GM12878 (cell line): Measurements from ENCODE around the gene CDH18. TPM values are rescaled to one million over a fixed set of nuclear protein-coding genes. Genes with fewer than 3 reads are reported as not detected.

Experiments
- ATAC-seq: fragments of 200-7000 bp; cut with Tn5 transposase; 3 replicates; pipeline ENCODE4 v1.9.1; 2020; ENCODE audit warnings: mild to moderate bottlenecking, moderate library complexity
- BruUV-seq: library from RNA; stranded (reverse); fragments of 400-500 nt; replicated peaks from 2 replicates; lab custom pipeline; 2021; lab: Mats Ljungman, UMichigan
- CTCF ChIA-PET: fragments of 300-600 bp; sonication (Branson Sonifier 250); formaldehyde crosslinking; extraction: SDS; loops from one replicate; lab custom pipeline; 2021; ENCODE audit warnings: inconsistent platforms; lab: Yijun Ruan, JAX
- POLR2A ChIA-PET: fragments of 350-600 bp; formaldehyde crosslinking; extraction: SDS; loops from one replicate; lab custom pipeline; 2021; ENCODE audit warnings: inconsistent platforms; lab: Charles Lee
- RAD21 ChIA-PET: fragments of 300-600 bp; sonication (Branson Sonifier 250); formaldehyde crosslinking; loops from one replicate; lab custom pipeline; 2023; ENCODE audit warnings: antibody characterized with exemption; ENCODE audit not compliant: unreplicated experiment; lab: Charles Lee
- SMC1A ChIA-PET: fragments of 300-600 bp; sonication (Branson Sonifier 250); formaldehyde crosslinking; loops from one replicate; lab custom pipeline; 2023; ENCODE audit not compliant: unreplicated experiment, uncharacterized antibody; lab: Charles Lee
- DNase-seq: peaks from one replicate; pipeline ENCODE4 v3.0.0-alpha.2; 2011; ENCODE audit warnings: low read depth, low spot score
- FAIRE-seq: peaks from 3 replicates; lab custom pipeline; 2011; peaks lifted over from hg19 to GRCh38; lab: Jason Lieb, UNC
- H2AFZ ChIP-seq: 2 replicates; pipeline ENCODE4 v1.6.0; 2011; ENCODE audit warnings: low read depth, low read length, control low read depth; ENCODE audit not compliant: control insufficient read depth
- H3K27ac ChIP-seq: 2 replicates; pipeline ENCODE4 v1.5.1; 2011; ENCODE audit warnings: control low read depth; ENCODE audit not compliant: control insufficient read depth, insufficient read depth
- H3K27me3 ChIP-seq, 2 experiments: replicated peaks in 1 of 2; 2 replicates each; pipeline versions ENCODE4 v1.6.0 to v1.6.1; 2011; ENCODE audit warnings: low read length in 1 of 2; ENCODE audit not compliant: control insufficient read depth in 2 of 2, insufficient read depth in 2 of 2
- H3K36me3 ChIP-seq, 2 experiments: 2 replicates each; pipeline ENCODE4 v1.5.1; 2011; ENCODE audit warnings: low read length in 1 of 2; ENCODE audit not compliant: control insufficient read depth in 2 of 2, insufficient read depth in 2 of 2
- H3K4me1 ChIP-seq: 2 replicates; pipeline ENCODE4 v1.6.1; 2011; ENCODE audit warnings: mild to moderate bottlenecking, low read length, moderate library complexity, mixed read lengths; ENCODE audit not compliant: control insufficient read depth, insufficient read depth
- H3K4me2 ChIP-seq: 2 replicates; pipeline ENCODE4 v1.6.0; 2011; ENCODE audit warnings: control low read depth; ENCODE audit not compliant: control insufficient read depth, insufficient read depth
- H3K4me3 ChIP-seq: fragments of 200-600 bp; sonication (generic); 2 replicates; pipeline ENCODE4 v1.5.1; 2016
- H3K79me2 ChIP-seq: 2 replicates; pipeline ENCODE4 v1.6.0; 2011; ENCODE audit warnings: low read length; ENCODE audit not compliant: control insufficient read depth, insufficient read depth
- H3K9ac ChIP-seq: 2 replicates; pipeline ENCODE4 v1.8.0; 2011; ENCODE audit warnings: low read length, control low read depth, mixed read lengths; ENCODE audit not compliant: control insufficient read depth, insufficient read depth
- H3K9me3 ChIP-seq: replicated peaks from 3 replicates; pipeline ENCODE4 v1.5.1; 2011; ENCODE audit warnings: mild to moderate bottlenecking, low read length; ENCODE audit not compliant: control insufficient read depth, insufficient read depth
- H4K20me1 ChIP-seq: 2 replicates; pipeline ENCODE4 v1.6.0; 2011; ENCODE audit not compliant: control insufficient read depth, insufficient read depth
- BHLHE40 ChIP-seq, 2 experiments: fragments of 450-650 bp in 1 of 2; IDR thresholded peaks; 2 replicates each; pipeline ENCODE4 v1.6.1; 2011 to 2017; ENCODE audit warnings: low read depth in 2 of 2, borderline replicate concordance in 1 of 2, improper control_type of control experiment in 1 of 2, low read length in 1 of 2, mild to moderate bottlenecking in 1 of 2
- CREM ChIP-seq: IDR thresholded peaks from 2 replicates; pipeline ENCODE4 v1.6.1; 2014; ENCODE audit warnings: antibody characterized with exemption, low read depth
- EGR1 ChIP-seq, 2 experiments: IDR thresholded peaks; 1 replicate in 1 of 2; 2 replicates in 1 of 2; pipeline ENCODE4 v1.6.1; 2011 to 2012; ENCODE audit warnings: low read depth in 2 of 2, low read length in 2 of 2, borderline replicate concordance in 1 of 2, mild to moderate bottlenecking in 1 of 2, moderate library complexity in 1 of 2
- NFIC ChIP-seq: IDR thresholded peaks from 2 replicates; pipeline ENCODE4 v1.6.1; 2012; ENCODE audit warnings: low read depth, mild to moderate bottlenecking, inconsistent platforms, low read length, moderate library complexity
- NFYA ChIP-seq: IDR thresholded peaks from 2 replicates; pipeline ENCODE4 v1.6.1; 2011; ENCODE audit warnings: low read depth, mild to moderate bottlenecking, low read length, improper control_type of control experiment, borderline replicate concordance
- PML ChIP-seq: IDR thresholded peaks from 2 replicates; pipeline ENCODE4 v1.6.1; 2012; ENCODE audit warnings: low read length, inconsistent platforms
- YY1 ChIP-seq: IDR thresholded peaks from 2 replicates; pipeline ENCODE4 v1.6.1; 2011; ENCODE audit warnings: low read depth, mild to moderate bottlenecking, low read length
- WGBS: methylation state at CpG from one replicate; pipeline ENCODE4 v1.1.6; 2016; ENCODE audit warnings: low lambda C conversion rate; ENCODE audit not compliant: insufficient replicate concordance, insufficient coverage; ENCODE audit errors: missing lambda C conversion rate; 5-methylcytosine and 5-hydroxymethylcytosine counted together
- in situ Hi-C: fragments of 300-500 bp; cut with MboI; formaldehyde crosslinking; loops from 9 replicates; pipeline ENCODE4 v1.14.3; 2018; ENCODE audit warnings: mixed read lengths
- intact Hi-C: fragments of 100-400 bp; cut with micrococcal nuclease; formaldehyde crosslinking; loops from one replicate; pipeline ENCODE4 v1.14.2; 2022; ENCODE audit not compliant: unreplicated experiment
- polyA plus RNA-seq, 11 experiments: library from polyadenylated mRNA; depleted of rRNA in 4 of 11; unstranded in 6 of 11; stranded (reverse) in 5 of 11; fragments of >200 nt; fragmentation: Nextera tagmentation in 4 of 11; fragmentation: Illumina TruSeq in 1 of 11; extraction: Ambion mirVana in 4 of 11; extraction: Trizol in 1 of 11; gene quantifications; 1 replicate in 1 of 11; 2 replicates in 10 of 11; pipeline versions ENCODE4 v1.2.1 to v1.2.3, GENCODE V29; 2011 to 2016; ENCODE audit warnings: inconsistent platforms in 2 of 11, missing spikeins in 2 of 11, low read depth in 1 of 11
- total RNA-seq, 4 experiments: library from RNA; depleted of rRNA in 3 of 4; stranded (reverse); fragments of >200 nt in 3 of 4; fragmentation: Illumina TruSeq in 1 of 4; extraction: Trizol in 1 of 4; gene quantifications; 2 replicates each; pipeline versions ENCODE4 v1.2.1 to v1.2.3, GENCODE V29; 2013 to 2021
- TF ChIP-seq, protein P1 (sequence below): IDR thresholded peaks from 2 replicates; pipeline ENCODE4 v1.6.1; 2011; ENCODE audit warnings: borderline replicate concordance, low read depth, mild to moderate bottlenecking, moderate library complexity, low read length; ENCODE audit not compliant: insufficient read depth, poor library complexity, severe bottlenecking

The CDH18 gene
- total and polyA plus RNA-seq, 10 of the 15 experiments (the other 5 are each of a cell fraction or from before 2014, with no cell fraction given), result 0.41 TPM; not detected in 9

DNA sequence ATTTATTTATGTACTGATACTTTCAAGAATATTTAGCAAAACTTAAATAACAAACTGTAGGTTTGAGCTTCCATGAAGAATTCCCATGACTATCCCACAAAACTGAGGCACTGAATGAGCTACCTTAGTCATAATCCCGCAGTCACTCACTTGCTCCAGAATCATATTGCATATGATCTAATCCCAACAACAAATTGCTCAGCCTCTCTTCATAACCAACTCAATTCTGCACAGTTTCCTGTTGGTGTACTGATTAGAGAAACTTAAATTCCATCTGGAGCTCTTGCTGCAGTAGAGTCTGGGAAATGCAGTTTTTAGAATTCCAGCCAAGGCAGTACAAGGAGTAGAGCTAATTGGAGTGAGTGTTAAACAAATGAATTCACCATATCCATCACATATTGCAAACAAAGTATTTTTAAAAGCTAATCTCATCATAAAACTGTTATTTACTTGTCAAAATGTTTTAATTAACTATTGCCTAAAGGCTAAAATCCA lies 35.7 kb upstream of the CDH18 start:
- POLR2A ChIA-PET, result no interaction called here
- H3K4me2 ChIP-seq, result no peak overlapping the region
- no peak overlapping the region for H3K4me3 ChIP-seq
- H3K27me3 ChIP-seq, result no peaks in the 10 kb centered on the region
- TF ChIP-seq CREM (no peak), NFIC (no peak), YY1 (no peak), NFYA (no peak), BHLHE40 (IDR thresholded peaks at IDR 0.05; ENCODE audit: borderline replicate concordance in 1 of 2, low read depth in 2 of 2, low read length in 1 of 2) (no peak), EGR1 (IDR thresholded peaks at IDR 0.05; ENCODE audit: borderline replicate concordance in 1 of 2, low read depth in 2 of 2, low read length in 2 of 2) (no peak), PML (no peak)
- TF ChIP-seq, protein P1, sequence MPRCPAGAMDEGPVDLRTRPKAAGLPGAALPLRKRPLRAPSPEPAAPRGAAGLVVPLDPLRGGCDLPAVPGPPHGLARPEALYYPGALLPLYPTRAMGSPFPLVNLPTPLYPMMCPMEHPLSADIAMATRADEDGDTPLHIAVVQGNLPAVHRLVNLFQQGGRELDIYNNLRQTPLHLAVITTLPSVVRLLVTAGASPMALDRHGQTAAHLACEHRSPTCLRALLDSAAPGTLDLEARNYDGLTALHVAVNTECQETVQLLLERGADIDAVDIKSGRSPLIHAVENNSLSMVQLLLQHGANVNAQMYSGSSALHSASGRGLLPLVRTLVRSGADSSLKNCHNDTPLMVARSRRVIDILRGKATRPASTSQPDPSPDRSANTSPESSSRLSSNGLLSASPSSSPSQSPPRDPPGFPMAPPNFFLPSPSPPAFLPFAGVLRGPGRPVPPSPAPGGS, result no peak
- no peaks in the 10 kb centered on the region for H3K79me2 ChIP-seq
- H3K9me3 ChIP-seq, result no peaks in the 10 kb centered on the region
- no peak overlapping the region for H3K9ac ChIP-seq
- no peaks in the 10 kb centered on the region for H3K4me1 ChIP-seq
- no TSS peak for BruUV-seq
- RAD21 ChIA-PET, result no interaction called here
- H4K20me1 ChIP-seq, result no peaks in the 10 kb centered on the region
- H2AFZ ChIP-seq, result no peak overlapping the region
- CTCF ChIA-PET, result interaction anchor here (0.5 to 0.6 kb wide), 3 partner anchors 31 to 1675 kb away, joined by 3 read pairs; no protein-coding TSS in a partner anchor
- FAIRE-seq, result no peak
- H3K36me3 ChIP-seq, result no peaks in the 10 kb centered on the region
- in situ Hi-C loops, result no loop called here
- no peak for ATAC-seq
- H3K27ac ChIP-seq, result no peak overlapping the region
- no peak for DNase-seq
- WGBS, result 43% methylated on average over 1 of the region's 1 CpG
- SMC1A ChIA-PET, result no interaction called here
- intact Hi-C loops, result no loop called here
